ENCODE measurements around the gene PRKAG2.
A peak's percentile ranks its signal among the peaks of the same experiment; 100 is the strongest.

PRKAG2 gene

GRCh38 chr7:151704960-151705635, 171.8 kb downstream of the PRKAG2 start:
- DNase-seq = no peak

- DNase-seq = no peak
Observed at GRCh38 chr7:151704299-151704959, 172.5 kb downstream of the PRKAG2 start.

- no peak for DNase-seq
Observed at GRCh38 chr7:151702961-151703360, 174.0 kb downstream of the PRKAG2 start.

GRCh38 chr7:151700586-151701165, 176.2 kb downstream of the PRKAG2 start:
- no peak for DNase-seq

GRCh38 chr7:151699928-151700319, 177.0 kb downstream of the PRKAG2 start:
- DNase-seq = no peak

GRCh38 chr7:151699147-151699927, 177.6 kb downstream of the PRKAG2 start:
- DNase-seq = no peak

GRCh38 chr7:151697942-151698341, 179.0 kb downstream of the PRKAG2 start:
- DNase-seq = no peak

- DNase-seq = no peak
Observed at GRCh38 chr7:151697515-151697895, 179.4 kb downstream of the PRKAG2 start.

- peak; percentile 49 for DNase-seq
Observed at GRCh38 chr7:151696721-151697514, 180.0 kb downstream of the PRKAG2 start.

- no peak for DNase-seq
Observed at GRCh38 chr7:151695951-151696541, 180.9 kb downstream of the PRKAG2 start.

- no peak for DNase-seq
Observed at GRCh38 chr7:151694828-151695580, 181.9 kb downstream of the PRKAG2 start.

- DNase-seq = no peak
Observed at GRCh38 chr7:151694441-151694827, 182.5 kb downstream of the PRKAG2 start.

- no peak for DNase-seq
Observed at GRCh38 chr7:151693140-151693539, 183.8 kb downstream of the PRKAG2 start.

- DNase-seq = no peak
Observed at GRCh38 chr7:151692721-151693120, 184.2 kb downstream of the PRKAG2 start.

- DNase-seq = no peak
Observed at GRCh38 chr7:151691449-151691848, 185.5 kb downstream of the PRKAG2 start.

GRCh38 chr7:151690606-151691005, 186.3 kb downstream of the PRKAG2 start:
- DNase-seq = no peak

GRCh38 chr7:151689196-151689971, 187.5 kb downstream of the PRKAG2 start:
- DNase-seq = no peak

GRCh38 chr7:151688236-151688780, 188.6 kb downstream of the PRKAG2 start:
- DNase-seq = no peak

GRCh38 chr7:151687523-151688235, 189.2 kb downstream of the PRKAG2 start:
- peak; percentile 82 for DNase-seq

GRCh38 chr7:151686826-151687225, 190.1 kb downstream of the PRKAG2 start:
- DNase-seq = no peak

Measured in 8988T (cell line).